GM13976 (cell line): ENCODE data around the gene FOXP1.

ENCODE experiments used
- DNase-seq: peaks from one replicate; pipeline ENCODE4 v3.0.0; 2012; ENCODE audit warnings: low spot score
- CTCF ChIP-seq: IDR thresholded peaks from 2 replicates; pipeline ENCODE4 v1.5.1; 2012; ENCODE audit warnings: borderline replicate concordance, mild to moderate bottlenecking; ENCODE audit not compliant: insufficient read depth; ENCODE audit errors: extremely low read depth, missing control alignments, control extremely low read depth
- in situ Hi-C: fragments of 300-500 bp; cut with MboI; formaldehyde crosslinking; loops from one replicate; pipeline ENCODE4 v1.12.0; 2022; ENCODE audit warnings: low sequenced_read_pairs, mixed read lengths, inconsistent platforms; ENCODE audit not compliant: unreplicated experiment

FOXP1 gene

GRCh38 chr3:71101626-71102025 lies 481.9 kb downstream of the FOXP1 start:
- TF ChIP-seq CTCF = no peak
- no peak for DNase-seq
- in situ Hi-C loops = no loop called here

DNA sequence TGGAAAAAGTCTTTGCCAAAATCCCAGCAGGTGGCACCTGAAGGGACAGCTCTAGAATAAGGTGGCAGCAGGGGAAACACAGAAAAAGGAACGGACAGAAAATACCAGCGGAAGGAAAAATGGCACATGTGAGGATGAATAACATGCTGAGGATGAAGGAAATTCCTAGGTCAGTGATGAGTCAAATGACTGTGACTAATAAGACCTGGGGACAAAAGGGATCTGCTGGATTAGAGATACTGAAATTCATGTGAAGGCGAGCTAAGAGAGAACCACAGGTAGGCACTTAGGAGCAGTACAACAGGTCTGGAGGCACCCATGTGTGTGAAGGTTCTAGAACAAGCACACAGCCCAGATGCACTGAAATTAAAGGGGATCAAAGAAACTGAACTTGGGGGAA lies 482.5 kb downstream of the FOXP1 start:
- TF ChIP-seq CTCF = no peak
- no peak for DNase-seq
- in situ Hi-C loops = no loop called here

DNA sequence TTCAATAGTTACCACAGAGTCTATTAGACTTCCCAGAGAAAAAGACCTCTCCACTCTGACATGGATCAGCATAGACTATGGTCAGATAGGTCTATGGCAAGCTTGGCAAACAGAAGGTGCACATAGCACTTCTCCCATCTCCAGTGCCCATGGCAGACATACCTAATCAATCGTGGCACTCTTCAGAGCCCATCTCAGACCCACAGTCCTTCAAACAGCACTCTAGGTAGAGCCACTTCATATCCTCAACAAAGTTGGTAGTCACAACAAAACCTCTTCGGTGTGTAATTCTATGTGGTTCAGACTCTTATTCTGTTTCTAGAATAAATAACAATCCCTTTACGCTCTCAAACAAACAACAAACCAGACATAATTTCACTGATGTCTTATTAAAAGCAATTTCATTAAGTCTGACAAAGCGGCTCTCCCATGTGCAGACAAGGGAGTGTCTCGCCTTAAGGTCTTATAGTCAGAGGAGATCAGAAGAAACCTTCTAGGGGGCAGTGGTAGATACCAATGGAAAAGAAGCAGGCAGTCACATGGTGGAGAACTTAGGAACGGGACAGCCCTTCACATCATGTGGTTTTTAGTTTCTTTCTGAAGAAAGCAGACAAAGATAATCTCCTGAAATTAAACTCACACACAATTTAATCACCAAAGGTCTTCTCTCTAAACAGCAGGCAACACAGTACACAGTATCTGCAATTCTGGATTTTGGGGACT lies 483.4 kb downstream of the FOXP1 start:
- DNase-seq = no peak
- in situ Hi-C loops = no loop called here
- no peak for TF ChIP-seq CTCF

- no peak for TF ChIP-seq CTCF
- DNase-seq = no peak
- in situ Hi-C loops = no loop called here
Measured at GRCh38 chr3:71097557-71097956, 486.0 kb downstream of the FOXP1 start.

DNA sequence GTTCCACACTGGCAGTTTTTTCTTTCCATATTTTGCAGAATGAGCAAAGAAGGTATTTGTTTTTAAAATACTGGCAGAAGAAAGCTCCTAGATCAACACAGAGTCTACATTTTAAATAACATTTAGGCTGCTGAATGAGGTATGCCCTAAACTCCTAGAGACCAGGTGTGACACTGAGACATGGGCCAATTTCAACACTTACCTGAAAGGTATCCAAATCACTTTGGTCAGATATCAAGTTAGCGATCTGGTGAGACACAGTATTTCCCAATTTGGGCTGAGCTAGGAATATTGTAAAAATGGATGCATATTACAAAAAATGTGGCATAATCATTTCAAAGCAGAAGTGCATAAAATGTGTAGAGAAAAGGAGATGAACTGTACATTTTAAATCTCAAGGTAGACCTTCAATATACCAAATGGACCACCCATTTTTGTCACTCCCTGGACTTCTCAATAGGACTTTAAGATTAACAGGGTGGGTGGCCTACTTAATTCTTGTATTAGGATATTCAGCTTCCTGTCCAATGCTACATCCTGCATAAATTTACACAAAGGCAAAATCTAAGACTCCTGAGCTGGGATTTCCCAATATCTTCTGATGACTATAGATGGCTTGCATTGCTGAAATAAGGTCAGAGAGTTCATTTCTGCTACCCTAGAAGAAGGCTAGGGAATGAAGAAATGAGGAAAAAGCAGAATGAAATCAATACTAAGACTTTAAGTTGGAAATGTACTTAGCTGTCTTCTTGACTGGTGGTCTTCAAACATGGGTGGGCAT lies 487.8 kb downstream of the FOXP1 start:
- DNase-seq = no peak
- no peak for TF ChIP-seq CTCF
- in situ Hi-C loops = no loop called here

DNA sequence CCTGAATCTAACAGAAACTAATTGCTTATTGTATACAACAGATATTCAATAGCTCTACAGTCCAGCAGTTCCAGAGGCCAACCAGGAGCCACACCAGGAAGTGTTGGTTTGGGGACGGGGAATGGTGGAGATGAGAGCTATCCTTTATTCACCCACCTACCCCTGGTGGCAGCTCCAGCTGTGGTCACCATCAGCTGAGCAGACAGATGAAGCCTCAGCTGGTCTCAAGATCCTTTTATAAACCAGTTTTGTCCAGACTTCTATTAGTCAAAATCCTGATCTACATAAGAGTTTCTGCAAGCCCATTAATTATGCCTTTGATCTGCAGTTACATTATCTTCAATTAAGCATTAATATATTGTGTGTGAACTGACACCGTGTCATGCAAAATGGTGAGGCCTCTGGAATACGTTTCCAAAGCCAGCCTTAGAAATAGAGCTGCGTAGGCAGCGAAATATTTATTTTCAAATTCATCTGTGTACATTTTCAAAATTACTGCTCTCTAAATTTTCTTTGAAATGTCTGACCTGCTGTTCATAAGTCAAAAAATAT lies 488.8 kb downstream of the FOXP1 start:
- in situ Hi-C loops = no loop called here
- no peak for DNase-seq
- TF ChIP-seq CTCF = no peak
